Measurements from ENCODE around the gene GATB.

Gene GATB

DNA sequence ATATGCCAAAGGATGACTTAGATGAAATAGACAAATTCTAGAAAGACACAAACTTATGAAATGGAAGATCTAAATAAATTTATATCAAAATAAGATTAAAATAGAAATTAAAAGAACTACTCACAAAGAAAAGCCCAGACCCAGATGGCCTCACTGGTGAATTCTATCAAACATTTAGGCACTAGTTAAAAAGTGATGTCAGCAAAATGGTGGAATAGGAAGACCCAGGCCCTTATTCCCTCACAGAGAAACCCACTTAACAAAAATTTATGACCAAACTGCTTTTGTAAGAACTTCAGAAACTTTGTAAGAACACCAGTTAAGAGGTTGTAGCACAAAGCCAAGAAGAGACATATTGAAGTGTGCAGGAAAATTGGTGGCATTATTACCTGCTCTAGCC lies 129.5 kb downstream of the GATB start:
- TF ChIP-seq, protein P1, sequence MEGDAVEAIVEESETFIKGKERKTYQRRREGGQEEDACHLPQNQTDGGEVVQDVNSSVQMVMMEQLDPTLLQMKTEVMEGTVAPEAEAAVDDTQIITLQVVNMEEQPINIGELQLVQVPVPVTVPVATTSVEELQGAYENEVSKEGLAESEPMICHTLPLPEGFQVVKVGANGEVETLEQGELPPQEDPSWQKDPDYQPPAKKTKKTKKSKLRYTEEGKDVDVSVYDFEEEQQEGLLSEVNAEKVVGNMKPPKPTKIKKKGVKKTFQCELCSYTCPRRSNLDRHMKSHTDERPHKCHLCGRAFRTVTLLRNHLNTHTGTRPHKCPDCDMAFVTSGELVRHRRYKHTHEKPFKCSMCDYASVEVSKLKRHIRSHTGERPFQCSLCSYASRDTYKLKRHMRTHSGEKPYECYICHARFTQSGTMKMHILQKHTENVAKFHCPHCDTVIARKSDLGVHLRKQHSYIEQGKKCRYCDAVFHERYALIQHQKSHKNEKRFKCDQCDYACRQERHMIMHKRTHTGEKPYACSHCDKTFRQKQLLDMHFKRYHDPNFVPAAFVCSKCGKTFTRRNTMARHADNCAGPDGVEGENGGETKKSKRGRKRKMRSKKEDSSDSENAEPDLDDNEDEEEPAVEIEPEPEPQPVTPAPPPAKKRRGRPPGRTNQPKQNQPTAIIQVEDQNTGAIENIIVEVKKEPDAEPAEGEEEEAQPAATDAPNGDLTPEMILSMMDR (IDR thresholded peaks at IDR 0.05), result no peak

DNA sequence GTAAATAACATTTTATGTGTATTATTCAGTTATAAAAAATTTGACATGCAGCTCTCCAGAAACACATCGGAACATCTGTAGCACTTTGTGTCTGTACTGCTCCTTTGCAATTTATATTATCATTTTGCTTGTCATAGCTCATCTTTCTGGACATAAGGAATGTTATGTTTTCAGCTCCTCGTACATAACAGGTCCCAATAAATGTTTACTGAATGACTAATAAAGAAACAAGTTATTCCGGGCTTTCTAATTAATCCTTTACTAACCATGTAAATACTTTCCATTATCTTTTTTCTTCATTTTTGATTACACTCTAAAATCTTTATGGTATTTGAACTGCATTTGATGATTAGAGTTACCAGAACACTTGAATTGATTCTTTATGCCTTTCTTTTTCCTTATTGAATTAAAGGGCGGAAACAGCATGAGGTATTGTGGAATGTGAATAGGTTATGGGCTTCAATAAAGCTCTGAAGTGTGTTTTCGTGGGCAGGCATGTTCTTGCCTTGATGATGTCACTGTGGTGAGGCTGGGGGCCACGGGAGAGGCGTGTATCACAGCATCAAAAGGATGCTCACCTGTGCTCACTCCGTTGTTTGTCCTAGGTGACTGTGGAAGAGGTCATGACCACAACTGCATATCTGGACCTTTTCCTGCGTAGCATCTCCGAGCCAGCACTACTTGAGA lies 131.6 kb downstream of the GATB start:
- TF ChIP-seq, protein P1 (IDR thresholded peaks at IDR 0.05), result no peak

DNA sequence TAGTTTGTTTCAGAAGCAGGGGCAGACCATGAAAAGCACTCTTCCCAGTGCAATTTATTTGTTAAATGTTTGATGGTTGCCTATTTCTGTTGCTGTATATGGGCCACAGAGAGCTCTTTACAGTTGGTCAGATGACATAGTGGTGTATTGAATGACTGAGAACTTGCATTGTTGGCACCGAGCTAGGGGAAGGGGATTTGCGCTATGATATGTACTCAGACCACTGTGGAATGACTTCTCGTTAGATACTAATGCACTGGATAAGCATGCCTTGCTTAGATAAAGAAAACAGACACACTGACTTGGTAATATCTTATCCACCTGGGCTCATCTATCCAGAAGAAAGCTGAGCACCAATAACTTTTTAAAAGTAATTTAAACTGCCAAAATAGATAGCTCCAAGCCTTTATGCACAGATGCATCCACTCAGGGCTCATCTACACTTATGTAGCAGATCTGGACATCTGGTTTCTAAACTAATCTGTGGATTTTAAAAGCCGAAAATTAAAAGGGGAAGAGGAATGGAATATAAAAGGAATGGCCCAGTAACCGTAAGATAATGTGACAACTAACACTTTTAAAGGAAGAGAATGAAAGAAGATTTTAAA lies 132.7 kb downstream of the GATB start:
- TF ChIP-seq, protein P1 (IDR thresholded peaks at IDR 0.05), result no peak

DNA sequence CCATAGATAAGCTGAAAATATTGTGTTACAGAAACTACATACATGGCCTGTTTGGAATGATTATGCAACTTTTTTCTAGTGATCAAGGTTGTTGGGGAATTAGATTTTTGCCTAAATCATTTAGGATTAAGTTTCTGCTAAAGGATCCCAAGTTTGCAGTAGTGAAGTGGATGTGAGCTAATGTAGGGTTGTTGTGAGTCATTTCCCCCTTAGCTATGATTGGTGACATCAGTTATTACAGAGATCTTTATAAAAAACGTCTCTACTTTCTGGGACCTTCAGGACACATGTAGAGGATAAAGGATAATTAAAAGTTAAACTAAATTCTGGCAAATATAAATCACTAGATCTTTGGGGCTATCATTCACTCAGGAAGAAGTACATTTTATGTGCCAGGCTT lies 133.3 kb downstream of the GATB start:
- TF ChIP-seq, protein P1 (IDR thresholded peaks at IDR 0.05), result no peak

DNA sequence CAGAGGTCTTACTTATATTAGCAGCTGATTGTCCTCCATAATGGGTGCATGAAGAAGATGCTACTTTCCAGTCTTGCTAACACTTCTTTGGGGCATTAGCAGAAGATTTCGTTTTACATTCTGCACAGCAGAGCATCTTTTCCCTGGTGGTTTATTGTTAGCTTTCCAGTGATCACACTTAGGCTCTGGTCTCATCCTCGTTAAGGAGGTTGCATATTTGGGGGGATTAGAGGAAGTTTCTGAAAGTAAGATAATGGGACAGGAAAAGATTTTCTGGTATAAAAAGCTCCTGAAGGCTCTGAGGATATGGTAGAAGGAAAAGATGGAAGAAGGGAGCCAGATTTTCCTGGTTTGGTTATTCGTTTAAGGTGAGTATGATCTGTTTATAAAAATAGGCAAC lies 134.1 kb downstream of the GATB start:
- TF ChIP-seq, protein P1 (IDR thresholded peaks at IDR 0.05), result no peak

DNA sequence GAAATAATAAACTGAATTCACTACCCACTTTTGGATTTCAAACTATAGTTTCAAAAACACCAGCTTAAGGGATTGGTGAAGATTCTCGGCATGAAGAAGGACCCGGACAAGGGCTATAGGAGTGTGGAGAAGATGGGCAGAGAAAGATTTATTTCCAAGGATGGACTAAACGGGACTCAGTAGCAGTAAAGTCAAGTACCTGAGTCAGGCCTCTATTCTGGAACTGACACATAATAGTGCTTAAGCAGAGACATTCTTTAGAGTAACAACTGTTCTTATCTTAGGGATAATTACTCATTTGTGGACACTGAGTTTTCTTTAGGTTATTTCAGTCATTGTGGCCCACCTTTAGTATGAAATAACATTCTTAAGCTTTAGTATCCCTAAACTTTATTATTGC lies 134.6 kb downstream of the GATB start:
- TF ChIP-seq, protein P1 (IDR thresholded peaks at IDR 0.05), result no peak

DNA sequence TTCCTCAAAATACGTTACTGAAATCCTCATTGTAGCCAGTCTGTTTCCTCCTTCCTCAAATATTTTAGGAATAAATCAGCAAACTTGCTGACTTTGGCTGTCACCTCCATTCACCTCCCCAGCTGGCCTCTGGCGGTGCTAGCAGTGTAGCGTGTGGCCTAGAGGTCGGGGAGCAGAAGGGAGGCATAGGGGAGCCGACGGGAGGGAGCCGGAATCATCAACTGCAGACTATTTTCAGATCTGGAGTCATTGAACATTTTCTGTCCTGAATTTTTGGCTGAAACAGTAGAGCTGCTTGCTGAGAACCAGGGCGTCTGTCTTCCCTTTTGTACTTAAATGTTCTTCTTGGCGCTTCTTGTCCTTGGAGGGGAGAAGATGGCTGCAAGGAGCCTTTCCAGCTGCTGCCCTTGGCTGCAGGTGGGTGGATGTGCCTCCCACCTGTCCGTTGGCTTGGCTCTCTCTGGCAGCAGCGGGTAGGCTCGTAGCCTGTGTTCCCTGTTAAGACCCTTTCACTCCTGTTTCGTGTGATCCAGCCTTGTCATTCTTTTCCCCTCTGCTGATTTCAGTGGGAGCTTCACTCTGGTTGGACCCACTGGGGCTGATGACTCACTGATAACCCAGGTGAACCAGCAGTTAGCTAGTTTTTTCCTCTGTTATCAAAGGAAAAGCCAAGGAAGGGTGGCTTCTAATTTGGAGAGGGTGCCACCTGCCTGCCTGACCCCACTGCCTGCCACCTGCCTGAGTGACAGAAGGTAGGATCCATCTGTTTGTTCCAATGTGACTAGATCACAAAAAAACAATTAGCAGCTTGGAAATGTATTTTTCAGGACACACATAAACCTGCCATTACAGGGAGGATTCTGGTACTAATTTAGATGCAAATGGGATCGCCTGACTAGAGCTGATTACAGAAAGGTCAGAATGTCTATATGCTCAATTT lies 135.9 kb downstream of the GATB start:
- TF ChIP-seq, protein P1 (IDR thresholded peaks at IDR 0.05), result no peak
